T-helper 2 cell treated with Interferon-gamma antibody and Interleukin-4, amounts not matched to agents 100 ng/mL and 5 ng/mL, for 36 hours (primary cell): Measurements from ENCODE around the gene RAMP1. TPM values are rescaled to one million over a fixed set of nuclear protein-coding genes. Genes with fewer than 3 reads are reported as not detected.
"Not testable (repeated sequence)": the region's sequence is repeated elsewhere in the genome, so short reads cannot be mapped to it uniquely, and the experiment has no call there.

Experiments
- intact Hi-C: fragments of 100-400 bp; cut with micrococcal nuclease; formaldehyde crosslinking; loops from one replicate; pipeline ENCODE4 v1.15.1; 2023
- total RNA-seq: library from RNA; stranded (reverse); gene quantifications from 2 replicates; pipeline ENCODE4 v1.2.3, GENCODE V29; 2022

RAMP1 gene
- total RNA-seq, 1 donor from 2014 or later, result 10.5 TPM

- intact Hi-C loops, result no loop called here
Measured at GRCh38 chr2:237943395-237944094, 84.1 kb downstream of the RAMP1 start.

- intact Hi-C loops, result no loop called here
Measured at GRCh38 chr2:237944302-237944701, 84.9 kb downstream of the RAMP1 start.

- intact Hi-C loops, result no loop called here
Measured at GRCh38 chr2:237946423-237946822, 87.0 kb downstream of the RAMP1 start.

DNA sequence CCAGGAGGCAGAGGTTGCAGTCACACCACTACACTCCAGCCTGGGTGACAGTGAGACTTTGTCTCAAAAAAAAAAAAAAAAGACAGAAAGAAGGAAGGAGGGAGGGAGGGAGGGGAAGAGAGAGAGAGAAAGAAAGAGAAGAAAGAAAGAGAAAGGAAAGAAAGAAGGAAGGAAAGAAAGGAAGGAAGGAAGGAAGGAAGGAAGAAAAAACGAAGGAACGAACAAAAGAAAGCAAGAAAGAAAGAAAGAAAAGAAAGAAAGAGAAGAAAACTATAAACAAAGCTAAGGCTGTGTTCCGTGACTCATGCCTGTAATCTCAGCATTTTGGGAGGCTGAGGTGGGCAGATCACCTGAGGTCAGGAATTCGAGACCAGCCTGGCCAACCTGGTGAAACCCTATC is 91.9 kb downstream of the RAMP1 start:
- intact Hi-C loops, result not testable (repeated sequence)

DNA sequence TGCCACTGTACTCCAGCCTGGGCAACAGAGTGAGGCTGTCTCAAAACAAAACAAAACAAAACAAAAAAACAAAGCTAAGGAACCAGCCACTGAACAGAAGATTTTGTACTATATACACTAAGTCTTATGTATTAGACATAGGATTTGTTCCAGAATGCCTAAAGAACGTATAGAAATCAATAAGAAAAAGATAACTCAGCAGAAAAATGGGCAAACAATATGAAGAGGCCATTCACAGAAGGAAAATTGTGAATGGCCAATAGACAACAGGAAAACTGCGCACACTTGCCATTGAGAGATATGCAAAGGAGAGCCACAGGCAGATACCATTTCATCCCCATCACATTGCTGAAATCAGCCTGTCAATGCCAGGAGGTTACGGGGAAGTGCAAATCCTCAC is 92.5 kb downstream of the RAMP1 start:
- intact Hi-C loops, result no loop called here

DNA sequence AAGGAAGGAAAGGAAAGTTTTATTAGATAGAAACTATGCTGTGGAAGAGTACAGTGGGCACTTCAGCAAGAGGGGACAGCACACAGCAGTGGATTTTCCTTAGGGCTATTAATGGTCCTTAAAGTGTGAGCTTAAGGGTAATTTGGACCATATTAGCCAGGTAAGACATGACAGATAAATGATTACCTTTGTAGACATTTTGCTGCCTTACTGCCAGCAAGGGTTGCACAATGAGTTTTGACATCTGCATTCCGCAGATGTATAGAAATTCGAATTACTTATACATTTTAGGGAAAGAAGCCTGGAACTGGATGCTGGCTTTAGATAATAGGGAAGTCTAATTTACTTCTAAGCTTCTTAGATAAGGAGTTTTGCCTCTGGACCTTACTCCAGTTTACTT is 93.4 kb downstream of the RAMP1 start:
- intact Hi-C loops, result no loop called here

DNA sequence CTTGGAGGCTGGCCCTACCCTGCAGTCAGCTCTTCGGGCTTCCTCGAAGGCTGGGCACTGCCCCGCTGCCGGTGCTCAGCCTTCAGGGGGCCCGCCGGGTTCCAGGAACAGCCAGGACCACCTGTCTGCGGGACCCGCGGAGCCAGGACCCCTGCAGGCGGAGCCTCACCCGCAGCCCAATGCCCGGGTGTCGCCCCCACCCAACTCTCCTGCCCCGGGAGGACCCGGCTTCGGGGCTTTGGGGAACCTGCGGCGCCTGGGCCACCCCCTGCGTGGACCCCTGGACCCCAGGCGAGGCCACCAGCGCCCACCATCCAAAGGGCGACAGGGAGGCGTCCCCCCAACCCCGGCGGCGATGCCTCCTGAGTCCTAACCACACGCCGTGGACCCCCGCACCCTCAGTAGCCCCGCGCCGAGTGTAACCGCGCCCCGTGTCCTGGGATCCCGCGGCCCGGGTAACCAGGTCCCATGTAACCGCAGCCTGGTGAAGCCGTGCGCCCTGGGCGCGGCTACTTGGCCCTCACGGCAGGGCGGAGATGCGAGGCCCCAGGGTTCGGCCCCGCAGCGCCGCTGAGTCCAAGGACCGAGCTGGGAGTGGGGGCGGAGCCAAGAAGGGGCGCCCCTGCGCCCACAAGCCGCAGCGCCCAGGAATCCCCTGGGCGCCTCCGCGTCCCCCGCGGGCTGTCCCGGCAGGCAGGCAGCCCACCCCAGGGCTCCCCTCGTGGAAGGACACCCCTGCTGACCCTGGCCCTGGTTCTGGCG is 96.4 kb downstream of the RAMP1 start:
- intact Hi-C loops, result no loop called here

- intact Hi-C loops, result no loop called here
Measured at GRCh38 chr2:237956402-237956736, 96.9 kb downstream of the RAMP1 start.

GRCh38 chr2:237961637-237962036 is 102.2 kb downstream of the RAMP1 start:
- intact Hi-C loops, result loop anchor here (10.0 kb wide), 1 partner anchor 267 kb away; no protein-coding TSS in a partner anchor

Other genes with a start within 250 kb of the RAMP1 start
- 200 and 201 TPM in 2 replicates for gene LRRFIP1, start 232.0 kb upstream of the RAMP1 start, total RNA-seq
- gene RBM44, start 60.8 kb upstream of the RAMP1 start, total RNA-seq, result 0.84 and 0.93 TPM in 2 replicates
- gene UBE2F, start 107.4 kb downstream of the RAMP1 start, total RNA-seq, result 82.5 and 92.7 TPM in 2 replicates
- 40.4 and 40.5 TPM in 2 replicates for gene SCLY, start 201.4 kb downstream of the RAMP1 start, total RNA-seq
- gene ESPNL, start 240.7 kb downstream of the RAMP1 start, total RNA-seq, result 0.05 and 0.14 TPM in 2 replicates